Eye (tissue), 1 donor: Measurements from ENCODE around the gene EFCAB6.
A peak's percentile ranks its signal among the peaks of the same experiment; 100 is the strongest.

ENCODE experiments used
- DNase-seq: peaks from one replicate; pipeline ENCODE4 v3.0.0-alpha.2; 2015

EFCAB6 gene

GRCh38 chr22:43541462-43542407, 270.4 kb downstream of the EFCAB6 start:
- no peak for DNase-seq

DNA sequence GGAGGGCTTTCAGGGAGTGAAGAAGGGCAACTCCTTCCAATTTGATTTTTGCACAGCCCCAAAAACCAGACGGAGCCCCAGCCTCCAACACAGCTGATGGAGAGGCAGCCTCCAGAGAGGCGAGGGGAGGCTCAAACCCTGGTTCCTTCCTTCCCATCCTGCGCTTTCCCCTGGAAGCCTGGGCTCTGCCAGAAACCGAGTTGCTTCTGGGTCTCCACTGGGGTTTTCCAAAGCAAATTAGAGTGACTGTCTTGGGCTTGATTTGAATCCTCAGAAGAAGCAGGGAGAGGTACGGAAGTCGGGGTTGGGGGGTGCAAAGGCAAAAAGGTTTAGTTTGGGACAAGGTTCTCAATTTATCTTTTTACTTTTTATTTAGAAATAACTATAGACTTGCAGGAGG, 271.1 kb downstream of the EFCAB6 start:
- no peak for DNase-seq

GRCh38 chr22:43540529-43540923, 271.6 kb downstream of the EFCAB6 start:
- DNase-seq = no peak

GRCh38 chr22:43539572-43540528, 272.3 kb downstream of the EFCAB6 start:
- no peak for DNase-seq

DNA sequence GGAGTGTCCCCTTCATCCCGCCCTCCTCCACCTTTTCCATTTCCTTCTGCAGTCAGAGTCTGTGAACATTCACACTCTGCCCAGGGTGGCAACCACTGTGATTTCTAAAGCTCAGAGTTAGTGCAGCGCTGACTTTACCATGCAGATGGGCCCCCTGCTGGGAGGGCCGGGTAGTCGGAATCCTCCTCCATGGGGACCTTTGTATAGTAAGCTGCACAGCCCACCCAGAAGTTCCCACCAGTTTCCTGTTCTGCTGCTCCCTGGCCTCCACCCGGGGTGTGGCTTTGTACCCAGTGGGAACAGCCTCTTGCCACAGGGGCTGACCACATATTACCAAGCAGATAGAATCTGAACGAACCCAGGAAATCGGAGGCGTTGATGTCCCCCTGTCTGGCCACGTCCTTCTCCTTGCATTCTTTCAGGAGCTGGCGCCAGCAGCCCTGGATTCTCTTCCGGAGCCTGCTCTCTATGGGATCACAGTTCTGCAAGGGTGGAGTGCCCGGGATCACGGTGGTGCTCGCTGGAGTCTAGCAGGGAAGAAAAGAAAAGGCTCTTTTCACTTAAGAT, 275.0 kb downstream of the EFCAB6 start:
- no peak for DNase-seq

DNA sequence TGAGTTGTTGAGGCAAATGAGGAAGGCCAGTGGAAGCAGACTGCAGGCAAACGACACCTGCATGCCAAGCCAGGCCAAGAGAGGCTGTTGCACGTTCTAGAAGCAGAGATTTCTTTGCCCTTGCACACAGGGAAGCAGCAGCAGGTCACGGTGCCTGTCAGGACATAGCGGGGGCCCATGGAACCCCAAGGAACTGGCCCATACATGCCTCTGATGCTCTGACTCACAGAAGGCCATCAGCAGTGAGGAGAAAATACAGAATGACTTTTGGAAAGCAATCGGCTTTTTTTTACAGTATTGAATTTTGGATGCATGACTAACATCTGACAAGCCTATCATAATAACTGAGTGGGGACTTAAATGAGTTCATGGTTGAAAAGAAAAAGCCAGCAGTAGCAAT, 276.4 kb downstream of the EFCAB6 start:
- no peak for DNase-seq

DNA sequence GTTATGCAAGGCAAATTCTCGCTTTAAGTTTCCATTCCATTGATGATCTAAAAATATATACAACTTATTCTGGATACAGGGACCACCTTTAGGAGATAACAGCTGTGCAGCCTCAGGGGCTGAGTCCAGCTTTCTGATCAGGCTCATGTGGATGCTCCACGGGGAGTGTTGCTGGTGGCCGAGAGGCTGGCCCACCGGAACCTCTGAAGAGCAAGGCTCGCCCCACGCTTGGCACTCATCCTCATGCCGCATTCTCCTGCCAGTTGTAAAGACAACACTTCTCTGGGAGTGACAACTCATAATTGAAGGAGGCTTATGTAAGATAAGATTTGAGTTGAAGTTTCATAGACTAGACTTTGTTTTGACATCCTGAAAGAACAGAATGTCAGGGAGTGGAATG, 276.8 kb downstream of the EFCAB6 start:
- DNase-seq = no peak

- no peak for DNase-seq
Observed at GRCh38 chr22:43534916-43535315, 277.2 kb downstream of the EFCAB6 start.

DNA sequence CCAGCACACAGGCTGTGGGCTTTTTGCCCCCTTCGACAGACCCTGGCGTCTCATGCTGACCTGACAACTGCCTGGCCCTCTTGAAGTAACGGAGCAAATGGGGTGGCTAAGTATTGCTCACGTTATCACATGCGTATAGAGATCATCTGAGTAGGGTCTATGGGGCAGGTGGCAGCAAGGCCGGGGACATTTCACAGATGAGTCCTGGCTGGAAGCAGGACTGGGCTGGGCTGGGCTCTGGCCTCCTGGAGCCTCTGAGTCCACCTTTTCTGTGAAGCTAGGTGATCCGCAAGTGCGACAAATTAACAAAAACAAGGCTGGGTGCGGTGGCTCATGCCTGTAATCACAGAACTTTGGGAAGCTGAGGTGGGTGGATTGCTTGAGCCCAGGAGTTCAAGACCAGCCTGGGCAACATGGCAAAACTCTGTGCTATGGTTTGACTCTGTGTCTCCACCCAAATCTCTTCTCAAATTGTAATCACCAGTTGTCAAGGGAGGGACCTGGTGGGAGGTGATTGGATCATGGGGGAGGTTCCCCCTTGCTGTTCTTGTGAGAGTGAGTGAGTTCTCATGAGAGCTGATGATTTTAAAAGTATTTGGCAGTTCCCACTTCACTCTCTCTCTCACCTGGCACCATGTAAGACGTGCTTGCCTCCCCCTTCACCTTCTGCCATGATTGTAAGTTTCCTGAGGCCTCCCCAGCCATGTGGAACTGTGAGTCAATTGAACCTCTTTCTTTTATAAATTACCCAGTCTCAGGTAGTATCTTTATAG, 278.3 kb downstream of the EFCAB6 start:
- DNase-seq = no peak

DNA sequence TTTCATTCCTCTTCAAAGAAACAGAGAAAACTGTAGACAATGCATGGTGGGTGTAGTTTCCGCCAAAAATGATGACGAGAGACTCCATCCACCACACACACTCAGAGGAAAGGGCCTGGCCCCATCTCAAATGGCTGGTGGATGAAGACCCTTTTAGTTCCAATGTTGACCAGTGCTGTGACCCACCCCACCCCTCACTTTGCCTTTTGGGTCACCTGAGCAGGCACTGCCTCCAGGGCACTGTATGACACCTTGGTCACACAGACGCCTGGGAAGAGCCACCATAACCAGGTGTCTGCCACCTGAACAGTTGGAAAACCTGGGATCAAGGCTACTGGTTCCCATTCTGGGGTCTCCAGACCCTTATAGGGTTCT, 279.0 kb downstream of the EFCAB6 start:
- no peak for DNase-seq

- no peak for DNase-seq
Observed at GRCh38 chr22:43532301-43533155, 279.6 kb downstream of the EFCAB6 start.

DNA sequence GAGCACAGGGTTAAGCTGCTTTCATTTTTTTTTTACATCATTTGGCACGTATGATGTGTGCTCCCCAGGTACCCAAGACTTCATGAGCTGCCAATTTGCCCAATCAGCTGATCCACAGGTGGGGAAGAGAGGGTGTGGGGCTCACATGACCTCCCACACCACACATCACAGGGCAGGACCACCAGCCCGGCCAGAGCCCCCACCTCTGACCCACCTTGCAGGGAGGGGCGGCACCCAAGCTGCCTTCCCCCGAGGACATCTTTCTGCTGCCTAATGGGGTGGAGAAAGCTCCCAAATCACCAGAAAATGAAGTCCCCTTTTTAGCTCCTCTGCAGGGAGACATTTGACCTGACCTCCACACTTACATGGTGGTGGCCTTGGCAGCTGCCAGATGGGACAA, 280.5 kb downstream of the EFCAB6 start:
- no peak for DNase-seq

DNA sequence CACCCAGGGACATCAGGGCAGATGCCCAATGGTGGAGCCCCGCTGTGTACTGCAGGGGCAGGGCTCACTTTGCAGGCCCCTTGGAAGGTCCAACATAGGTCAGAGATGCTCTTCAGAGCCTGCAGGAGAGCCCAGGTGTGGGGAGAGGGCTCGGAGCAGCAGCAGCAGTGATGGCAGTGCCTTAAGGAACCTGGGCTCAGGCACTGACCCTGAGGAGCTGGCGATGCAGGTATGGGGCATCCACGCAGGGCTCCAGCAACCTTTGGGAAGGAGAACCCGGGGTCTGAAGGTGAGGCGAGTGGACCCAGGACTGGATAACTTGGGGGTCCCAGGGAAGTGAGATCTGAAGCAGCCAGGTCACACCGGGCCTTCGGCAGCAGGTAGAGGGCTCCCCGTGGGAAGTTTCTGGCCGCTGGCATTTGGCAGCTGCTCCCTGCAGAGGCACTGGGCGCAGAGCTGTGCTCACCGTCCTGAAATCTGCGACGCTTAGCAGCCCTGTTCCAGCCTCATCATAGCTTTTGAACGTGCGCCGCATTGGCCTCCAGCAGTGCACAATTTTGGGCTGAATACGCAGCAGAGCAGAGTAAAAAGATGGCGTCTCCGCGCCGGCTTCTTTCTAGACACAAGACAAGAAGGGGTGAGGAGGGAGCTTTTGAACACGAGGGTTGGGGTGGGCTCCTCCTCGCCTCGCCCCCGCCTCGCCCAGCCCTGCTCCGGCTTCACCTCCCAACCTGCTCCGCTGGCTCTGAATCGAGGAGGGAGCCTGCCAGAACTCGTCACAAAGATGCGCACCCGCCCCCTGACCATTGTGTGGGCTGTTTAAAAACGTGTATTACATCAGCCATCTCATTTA, 281.5 kb downstream of the EFCAB6 start:
- DNase-seq = no peak

GRCh38 chr22:43529934-43530333, 282.2 kb downstream of the EFCAB6 start:
- no peak for DNase-seq

- no peak for DNase-seq
Observed at GRCh38 chr22:43529461-43529860, 282.6 kb downstream of the EFCAB6 start.

DNA sequence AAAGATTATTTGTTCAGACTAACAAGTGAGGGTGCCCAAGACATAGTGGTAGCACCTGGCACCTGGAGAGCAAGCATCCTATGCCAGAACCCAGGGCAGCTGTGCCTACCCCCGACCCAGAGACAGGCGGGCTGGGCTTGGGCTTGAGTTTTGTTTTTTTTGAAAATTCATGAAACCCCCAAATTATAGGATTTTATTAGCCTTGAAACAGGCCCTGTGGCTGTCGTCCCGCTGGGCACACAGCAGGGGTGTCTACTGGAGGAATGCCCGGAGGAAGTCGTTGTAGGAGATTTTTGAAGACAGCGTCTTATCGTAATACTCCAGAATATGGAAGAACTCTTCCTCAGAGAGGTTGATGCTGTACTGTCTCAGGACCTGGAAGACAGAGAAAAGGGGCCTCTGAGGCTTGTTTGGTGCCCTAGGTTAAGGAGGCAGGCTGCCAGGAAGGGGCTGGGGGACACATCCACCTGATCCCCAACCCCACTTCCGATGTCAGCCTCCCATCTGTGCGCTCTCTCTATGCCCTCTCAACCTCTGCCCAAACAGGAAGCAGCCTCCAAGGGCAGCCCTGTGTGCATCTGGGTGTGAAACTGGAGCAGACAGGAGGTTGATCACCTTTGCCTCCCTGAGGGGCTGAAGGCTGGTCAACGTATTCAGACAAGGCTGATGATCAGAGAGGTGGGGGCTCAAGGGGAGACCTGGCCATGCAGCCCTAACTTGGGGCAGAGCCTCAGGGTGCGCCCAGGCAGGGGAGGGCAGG, 283.3 kb downstream of the EFCAB6 start:
- DNase-seq = peak; percentile 17

GRCh38 chr22:43526946-43527345, 285.2 kb downstream of the EFCAB6 start:
- no peak for DNase-seq

- DNase-seq = no peak
Observed at GRCh38 chr22:43526117-43526655, 285.9 kb downstream of the EFCAB6 start.

GRCh38 chr22:43521716-43522115, 290.4 kb downstream of the EFCAB6 start:
- no peak for DNase-seq
